HFFc6 (cell line): ENCODE results near the gene FHOD3. TPM values are rescaled to one million over a fixed set of nuclear protein-coding genes. Genes with fewer than 3 reads are reported as not detected.
A peak's percentile ranks its signal among the peaks of the same experiment; 100 is the strongest.

Experiments
- DNase-seq: peaks from one replicate; pipeline ENCODE4 v3.0.0-alpha.2; 2018
- H3K27ac Mint-ChIP-seq: 2 replicates; pipeline ENCODE4 v1.8.0; 2020; ENCODE audit warnings: mild to moderate bottlenecking, mixed read lengths
- H3K27me3 Mint-ChIP-seq: 2 replicates; pipeline ENCODE4 v1.8.0; 2021; ENCODE audit warnings: mild to moderate bottlenecking, moderate library complexity, mixed read lengths; ENCODE audit not compliant: insufficient read depth
- H3K36me3 Mint-ChIP-seq: 2 replicates; pipeline ENCODE4 v1.8.0; 2021; ENCODE audit warnings: low read depth, mixed read lengths
- H3K4me1 Mint-ChIP-seq: 2 replicates; pipeline ENCODE4 v1.8.0; 2020; ENCODE audit warnings: low read depth, mixed read lengths
- H3K4me3 Mint-ChIP-seq: 2 replicates; pipeline ENCODE4 v1.8.0; 2020; ENCODE audit warnings: mild to moderate bottlenecking, moderate library complexity, mixed read lengths
- H3K9me3 Mint-ChIP-seq: 2 replicates; pipeline ENCODE4 v1.8.0; 2020; ENCODE audit warnings: mild to moderate bottlenecking, mixed read lengths
- CTCF ChIP-seq: fragments of 200-600 bp; sonication (generic); IDR thresholded peaks from 2 replicates; pipeline ENCODE4 v1.5.0; 2021; ENCODE audit warnings: antibody characterized with exemption, mild to moderate bottlenecking
- total RNA-seq, 6 experiments: library from RNA; stranded (reverse); fragmentation: NEBNext Ultra II Directional; extraction: Animal tissue kit (Norgen Biotek cat#: 25700); gene quantifications; 2 replicates in 1 of 6; 3 replicates in 5 of 6; pipeline ENCODE4 v1.2.3, GENCODE V29; 2021

FHOD3 gene
- total RNA-seq, 6 experiments from 2014 or later, result 32.8 to 67.6 (median 61.4) TPM

DNA sequence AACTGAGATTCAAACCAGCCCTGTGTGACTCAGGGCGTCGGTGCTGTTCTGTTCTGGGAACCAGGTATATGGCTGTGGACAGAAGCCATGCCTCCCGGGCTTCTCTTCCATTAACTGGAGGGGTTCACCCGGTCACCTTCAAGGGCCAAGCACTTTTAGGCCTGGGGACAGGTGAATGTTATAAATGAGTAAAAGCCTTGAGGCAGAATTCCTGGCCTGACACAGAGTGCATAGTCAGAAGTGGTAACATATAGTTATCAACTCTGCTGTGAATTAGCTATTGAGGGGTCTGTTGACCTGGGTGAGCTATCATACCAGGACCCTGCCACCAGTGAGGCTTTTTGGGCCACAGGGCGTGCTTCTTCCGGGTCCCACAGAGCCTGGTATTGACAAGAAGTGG is 2.7 kb downstream of the FHOD3 start:
- no peak for DNase-seq
- Mint-ChIP-seq H3K27me3 (no peaks in the 10 kb centered on the region; the same call in none of the 2 replicates), H3K4me3 (no peak overlapping the region), H3K27ac (no peak overlapping the region), H3K36me3 (no peaks in the 10 kb centered on the region; the same call in 1 of the 2 replicates), H3K4me1 (peaks cover 59% of the 10 kb centered on the region), H3K9me3 (no peaks in the 10 kb centered on the region)
- no peak for TF ChIP-seq CTCF

DNA sequence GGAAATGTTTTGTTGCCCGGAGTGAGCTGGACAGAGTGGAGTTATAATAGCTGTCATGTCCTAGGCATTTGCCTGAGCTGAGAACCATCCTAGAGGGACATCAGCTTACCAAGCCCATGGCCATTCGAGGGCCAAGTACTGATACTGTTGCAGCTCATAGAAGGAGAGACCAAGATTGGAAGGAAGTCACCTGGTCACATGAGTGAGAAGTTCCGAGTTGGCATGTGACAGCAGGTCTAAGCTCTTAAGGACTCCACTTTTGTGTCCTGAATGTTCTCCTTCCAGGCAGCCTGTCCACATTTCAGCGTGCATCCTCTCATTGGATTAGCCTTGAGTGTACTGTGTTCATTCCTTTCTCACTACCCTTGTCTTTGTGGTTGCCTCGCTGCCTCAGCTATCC is 4.4 kb downstream of the FHOD3 start:
- H3K4me3 Mint-ChIP-seq, result no peak overlapping the region
- no peaks in the 10 kb centered on the region for H3K9me3 Mint-ChIP-seq
- no peak for DNase-seq
- TF ChIP-seq CTCF, result no peak
- H3K27ac Mint-ChIP-seq, result 0 out of 2 replicates have a peak overlapping the region, but pooled peaks have one; percentile 24
- no peaks in the 10 kb centered on the region; the same call in 1 of the 2 replicates for H3K36me3 Mint-ChIP-seq
- H3K4me1 Mint-ChIP-seq, result peaks cover 75% of the 10 kb centered on the region
- no peaks in the 10 kb centered on the region; the same call in none of the 2 replicates for H3K27me3 Mint-ChIP-seq

GRCh38 chr18:36302676-36303075 is 5.2 kb downstream of the FHOD3 start:
- no peaks in the 10 kb centered on the region; the same call in none of the 2 replicates for H3K27me3 Mint-ChIP-seq
- no peak for TF ChIP-seq CTCF
- H3K36me3 Mint-ChIP-seq, result no peaks in the 10 kb centered on the region; the same call in 1 of the 2 replicates
- H3K4me3 Mint-ChIP-seq, result no peak overlapping the region
- H3K9me3 Mint-ChIP-seq, result no peaks in the 10 kb centered on the region
- H3K4me1 Mint-ChIP-seq, result peaks cover 82% of the 10 kb centered on the region
- peak; percentile 31 for DNase-seq
- H3K27ac Mint-ChIP-seq, result peak overlapping the region; percentile 19; the same call in 1 of the 2 replicates

- TF ChIP-seq CTCF, result no peak
- Mint-ChIP-seq H3K9me3 (no peaks in the 10 kb centered on the region), H3K4me1 (peaks cover 89% of the 10 kb centered on the region), H3K36me3 (no peaks in the 10 kb centered on the region; the same call in 1 of the 2 replicates), H3K27ac (no peak overlapping the region), H3K27me3 (no peaks in the 10 kb centered on the region; the same call in none of the 2 replicates), H3K4me3 (no peak overlapping the region)
- no peak for DNase-seq
These were observed 5.8 kb downstream of the FHOD3 start for GRCh38 chr18:36303211-36303844.

DNA sequence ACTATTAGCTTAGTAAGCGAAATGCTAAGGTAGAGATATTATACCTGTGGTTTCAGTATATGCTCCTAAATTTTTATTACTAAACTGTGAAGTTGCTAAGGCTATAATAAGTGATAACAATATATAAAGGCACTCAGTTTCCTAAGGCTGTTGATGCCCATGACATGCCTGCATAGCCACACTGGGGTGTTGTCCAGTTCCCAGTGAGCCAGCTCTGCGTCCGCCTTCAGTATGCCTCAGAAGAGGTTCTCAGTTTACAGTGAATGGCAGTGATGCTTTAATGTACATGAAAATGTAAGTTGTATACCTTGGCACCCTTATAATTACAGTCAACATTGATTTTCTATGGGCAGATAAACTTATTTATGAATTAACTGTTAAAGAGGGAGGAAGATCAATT is 7.2 kb downstream of the FHOD3 start:
- no peaks in the 10 kb centered on the region for H3K9me3 Mint-ChIP-seq
- no peak overlapping the region for H3K4me3 Mint-ChIP-seq
- no peak for DNase-seq
- H3K27ac Mint-ChIP-seq, result no peak overlapping the region
- no peaks in the 10 kb centered on the region for H3K36me3 Mint-ChIP-seq
- no peak for TF ChIP-seq CTCF
- H3K4me1 Mint-ChIP-seq, result peaks cover 91% of the 10 kb centered on the region
- H3K27me3 Mint-ChIP-seq, result no peaks in the 10 kb centered on the region; the same call in none of the 2 replicates
